Measurements from ENCODE around the gene MEGF11.

DNA sequence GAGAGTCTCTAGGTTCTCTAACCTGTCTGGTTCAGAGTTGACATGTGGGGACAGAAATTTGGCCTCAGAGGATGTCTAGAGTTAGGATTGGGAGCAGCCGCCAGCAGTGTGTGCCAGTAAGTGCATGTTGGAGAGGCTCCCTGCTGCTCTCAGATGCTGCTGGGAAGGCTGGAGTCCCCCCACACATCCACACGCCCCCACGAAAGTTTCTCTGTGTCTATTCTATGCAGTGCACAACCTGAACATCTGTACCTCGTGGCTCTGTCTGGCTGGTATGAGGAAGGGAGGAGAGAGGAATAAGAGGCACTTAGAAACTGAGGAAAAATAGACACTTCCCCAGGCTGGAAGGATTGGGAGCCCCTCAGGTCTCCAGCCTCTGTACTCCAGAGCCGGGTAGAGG lies 252.5 kb downstream of the MEGF11 start:
- TF ChIP-seq, protein P1, sequence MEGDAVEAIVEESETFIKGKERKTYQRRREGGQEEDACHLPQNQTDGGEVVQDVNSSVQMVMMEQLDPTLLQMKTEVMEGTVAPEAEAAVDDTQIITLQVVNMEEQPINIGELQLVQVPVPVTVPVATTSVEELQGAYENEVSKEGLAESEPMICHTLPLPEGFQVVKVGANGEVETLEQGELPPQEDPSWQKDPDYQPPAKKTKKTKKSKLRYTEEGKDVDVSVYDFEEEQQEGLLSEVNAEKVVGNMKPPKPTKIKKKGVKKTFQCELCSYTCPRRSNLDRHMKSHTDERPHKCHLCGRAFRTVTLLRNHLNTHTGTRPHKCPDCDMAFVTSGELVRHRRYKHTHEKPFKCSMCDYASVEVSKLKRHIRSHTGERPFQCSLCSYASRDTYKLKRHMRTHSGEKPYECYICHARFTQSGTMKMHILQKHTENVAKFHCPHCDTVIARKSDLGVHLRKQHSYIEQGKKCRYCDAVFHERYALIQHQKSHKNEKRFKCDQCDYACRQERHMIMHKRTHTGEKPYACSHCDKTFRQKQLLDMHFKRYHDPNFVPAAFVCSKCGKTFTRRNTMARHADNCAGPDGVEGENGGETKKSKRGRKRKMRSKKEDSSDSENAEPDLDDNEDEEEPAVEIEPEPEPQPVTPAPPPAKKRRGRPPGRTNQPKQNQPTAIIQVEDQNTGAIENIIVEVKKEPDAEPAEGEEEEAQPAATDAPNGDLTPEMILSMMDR (IDR thresholded peaks at IDR 0.05) = no peak
- no peak for TF ChIP-seq POLR2A (IDR thresholded peaks at IDR 0.05; ENCODE audit: low read depth)
- no peak for TF ChIP-seq POLR2AphosphoS5 (IDR thresholded peaks at IDR 0.05)
- no peak for TF ChIP-seq EP300 (IDR thresholded peaks at IDR 0.05)
